GM23338 (cell line): ENCODE data around the gene GIPC1. TPM values are rescaled to one million over a fixed set of nuclear protein-coding genes. Genes with fewer than 3 reads are reported as not detected.

Experiments used
- ATAC-seq: fragments of 200-7000 bp; cut with Tn5 transposase; 3 replicates; pipeline ENCODE4 v1.9.1; 2020
- DNase-seq: peaks from one replicate; pipeline ENCODE4 v3.0.0-alpha.2; 2015; ENCODE audit warnings: low spot score
- H2AFZ ChIP-seq: fragments of 200-600 bp; sonication (generic); 2 replicates; pipeline ENCODE4 v1.8.0; 2016; ENCODE audit warnings: antibody characterized with exemption, mild to moderate bottlenecking, moderate library complexity
- H3F3A ChIP-seq: fragments of 200-600 bp; sonication (generic); replicated peaks from 2 replicates; pipeline ENCODE4 v1.8.0; 2017; ENCODE audit warnings: antibody characterized with exemption, mixed run types, low read depth
- H3K27ac ChIP-seq: fragments of 200-600 bp; sonication (generic); 2 replicates; pipeline ENCODE4 v1.6.1; 2016; ENCODE audit warnings: low read depth
- H3K27me3 ChIP-seq: fragments of 200-600 bp; sonication (generic); 2 replicates; pipeline ENCODE4 v1.8.0; 2016; ENCODE audit warnings: mild to moderate bottlenecking, mixed run types, moderate library complexity; ENCODE audit not compliant: insufficient read depth
- H3K36me3 ChIP-seq: fragments of 200-600 bp; sonication (generic); 2 replicates; pipeline ENCODE4 v1.8.0; 2016; ENCODE audit warnings: mild to moderate bottlenecking; ENCODE audit not compliant: insufficient read depth
- H3K4me1 ChIP-seq: fragments of 200-600 bp; sonication (generic); 2 replicates; pipeline ENCODE4 v1.8.0; 2016; ENCODE audit warnings: mild to moderate bottlenecking, moderate library complexity; ENCODE audit not compliant: insufficient read depth
- H3K4me2 ChIP-seq: fragments of 200-600 bp; sonication (generic); 2 replicates; pipeline ENCODE4 v1.7.1; 2017; ENCODE audit warnings: mixed run types
- H3K4me3 ChIP-seq: fragments of 200-600 bp; sonication (generic); 2 replicates; pipeline ENCODE4 v1.6.1; 2016; ENCODE audit warnings: mixed run types
- H3K79me2 ChIP-seq: fragments of 200-600 bp; sonication (generic); replicated peaks from 2 replicates; pipeline ENCODE4 v1.8.0; 2017; ENCODE audit warnings: mild to moderate bottlenecking; ENCODE audit not compliant: insufficient read depth
- H3K9me2 ChIP-seq: fragments of 200-600 bp; sonication (generic); 2 replicates; pipeline ENCODE4 v1.8.0; 2017; ENCODE audit not compliant: insufficient read depth
- H4K20me1 ChIP-seq: fragments of 200-600 bp; sonication (generic); replicated peaks from 2 replicates; pipeline ENCODE4 v1.8.0; 2017; ENCODE audit warnings: mild to moderate bottlenecking; ENCODE audit not compliant: insufficient read depth
- H3K27ac Mint-ChIP-seq: 2 replicates; pipeline ENCODE4 v1.8.0; 2020; ENCODE audit warnings: inconsistent platforms, mild to moderate bottlenecking, moderate library complexity, mixed read lengths
- H3K27me3 Mint-ChIP-seq: 3 replicates; pipeline ENCODE4 v1.8.0; 2022; ENCODE audit warnings: low read depth, mild to moderate bottlenecking, moderate library complexity, mixed read lengths, inconsistent platforms; ENCODE audit not compliant: insufficient read depth, poor library complexity
- H3K36me3 Mint-ChIP-seq: 3 replicates; pipeline ENCODE4 v1.8.0; 2021; ENCODE audit warnings: low read depth, mild to moderate bottlenecking, inconsistent platforms, moderate library complexity, mixed read lengths
- H3K4me1 Mint-ChIP-seq: 3 replicates; pipeline ENCODE4 v1.8.0; 2020; ENCODE audit warnings: mild to moderate bottlenecking, inconsistent platforms, mixed read lengths
- H3K4me3 Mint-ChIP-seq: 3 replicates; pipeline ENCODE4 v1.8.0; 2021; ENCODE audit warnings: moderate library complexity, mild to moderate bottlenecking, inconsistent platforms, mixed read lengths
- H3K9me3 Mint-ChIP-seq: 3 replicates; pipeline ENCODE4 v1.8.0; 2020; ENCODE audit warnings: moderate library complexity, mild to moderate bottlenecking, inconsistent platforms, mixed read lengths
- CREB1 ChIP-seq: fragments of 250-450 bp; sonication (Bioruptor Pico); IDR thresholded peaks from 2 replicates; pipeline ENCODE4 v1.5.0; 2020; ENCODE audit warnings: low read depth, mild to moderate bottlenecking, moderate library complexity
- EZH2phosphoT487 ChIP-seq: fragments of 200-600 bp; sonication (generic); IDR thresholded peaks from one replicate; pipeline ENCODE4 v1.8.1; 2018; ENCODE audit warnings: antibody characterized with exemption; ENCODE audit not compliant: unreplicated experiment
- NANOG ChIP-seq: IDR thresholded peaks from 2 replicates; pipeline ENCODE4 v1.6.1; 2016; ENCODE audit warnings: antibody characterized with exemption, borderline replicate concordance
- ZNF331 ChIP-seq: fragments of 250-450 bp; sonication (Bioruptor Pico); IDR thresholded peaks from 2 replicates; pipeline ENCODE4 v1.5.0; 2020; ENCODE audit warnings: low read depth, mild to moderate bottlenecking, moderate library complexity
- polyA plus RNA-seq: library from polyadenylated mRNA; unstranded; fragments of >200 nt; fragmentation: Nextera tagmentation; extraction: Ambion mirVana; gene quantifications from 2 replicates; pipeline ENCODE4 v1.2.1, GENCODE V29; 2016
- total RNA-seq: library from RNA; depleted of rRNA; stranded (reverse); fragments of >200 nt; shearing (Covaris generic); gene quantifications from 2 replicates; pipeline ENCODE4 v1.2.3, GENCODE V29; 2014
- TF ChIP-seq, protein P1 (sequence below), 2 experiments: fragments of 200-600 bp in 1 of 2; sonication (generic) in 1 of 2; conservative IDR thresholded peaks; 2 replicates each; pipeline versions ENCODE4 v1.5.1 to v1.6.1; 2016 to 2017; ENCODE audit warnings: antibody characterized with exemption in 2 of 2, low read depth in 2 of 2, mild to moderate bottlenecking in 2 of 2, moderate library complexity in 1 of 2
- TF ChIP-seq, protein P2 (sequence below): IDR thresholded peaks from 2 replicates; pipeline ENCODE4 v1.6.1; 2016; ENCODE audit warnings: antibody characterized with exemption
- TF ChIP-seq, protein P3 (sequence below): IDR thresholded peaks from one replicate; pipeline ENCODE4 v1.6.1; 2018; ENCODE audit warnings: antibody characterized with exemption; ENCODE audit not compliant: unreplicated experiment
- TF ChIP-seq, protein P4 (sequence below): fragments of 250-450 bp; sonication (Bioruptor Pico); IDR thresholded peaks from 2 replicates; pipeline ENCODE4 v1.5.0; 2020; ENCODE audit warnings: mild to moderate bottlenecking, moderate library complexity

GIPC1 gene
- total and polyA plus RNA-seq, 2 experiments from 2014 or later, result 51.6 to 106 TPM

DNA sequence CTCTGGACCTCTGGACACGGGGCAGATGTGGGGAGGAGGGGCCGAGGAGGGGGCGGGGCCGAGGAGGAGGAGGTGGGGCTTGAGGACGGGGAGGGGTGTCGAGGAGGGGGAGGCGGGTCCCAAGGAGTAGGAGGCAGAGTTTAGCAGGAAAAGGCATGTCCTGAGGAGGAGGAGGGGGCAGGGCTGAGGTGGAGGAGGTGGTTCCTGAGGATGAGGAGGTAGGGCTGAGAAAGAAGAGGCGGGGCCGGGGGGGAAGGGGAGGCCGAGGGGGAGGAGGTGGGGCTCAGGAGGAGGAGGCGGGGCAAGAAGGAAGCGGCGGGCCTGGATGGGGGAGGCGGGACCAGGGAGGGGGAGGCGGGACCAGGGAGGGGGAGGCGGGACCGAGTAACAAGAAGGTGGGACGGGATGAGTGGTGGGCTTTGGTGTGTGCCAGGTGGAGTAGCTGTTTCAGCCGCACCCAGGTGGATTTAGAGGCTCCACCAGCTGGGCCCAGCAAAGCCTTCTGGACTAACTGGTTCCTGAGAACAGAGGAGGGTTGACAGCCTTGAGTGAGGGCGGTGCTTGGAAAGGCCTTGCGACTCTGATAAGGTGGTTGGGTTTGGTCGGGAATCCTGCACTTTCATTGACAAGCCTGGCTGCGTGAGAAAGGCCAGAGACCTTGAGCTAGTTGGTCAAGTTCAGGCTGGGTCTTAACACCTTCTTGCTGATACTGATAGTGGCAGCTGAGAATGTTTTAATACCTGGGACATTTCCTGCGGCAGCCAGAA, 41.2 kb upstream of the GIPC1 start (continued):
- TF ChIP-seq CREB1 (no peak), EZH2phosphoT487 (no peak), ZNF331 (no peak)
- TF ChIP-seq, protein P1, sequence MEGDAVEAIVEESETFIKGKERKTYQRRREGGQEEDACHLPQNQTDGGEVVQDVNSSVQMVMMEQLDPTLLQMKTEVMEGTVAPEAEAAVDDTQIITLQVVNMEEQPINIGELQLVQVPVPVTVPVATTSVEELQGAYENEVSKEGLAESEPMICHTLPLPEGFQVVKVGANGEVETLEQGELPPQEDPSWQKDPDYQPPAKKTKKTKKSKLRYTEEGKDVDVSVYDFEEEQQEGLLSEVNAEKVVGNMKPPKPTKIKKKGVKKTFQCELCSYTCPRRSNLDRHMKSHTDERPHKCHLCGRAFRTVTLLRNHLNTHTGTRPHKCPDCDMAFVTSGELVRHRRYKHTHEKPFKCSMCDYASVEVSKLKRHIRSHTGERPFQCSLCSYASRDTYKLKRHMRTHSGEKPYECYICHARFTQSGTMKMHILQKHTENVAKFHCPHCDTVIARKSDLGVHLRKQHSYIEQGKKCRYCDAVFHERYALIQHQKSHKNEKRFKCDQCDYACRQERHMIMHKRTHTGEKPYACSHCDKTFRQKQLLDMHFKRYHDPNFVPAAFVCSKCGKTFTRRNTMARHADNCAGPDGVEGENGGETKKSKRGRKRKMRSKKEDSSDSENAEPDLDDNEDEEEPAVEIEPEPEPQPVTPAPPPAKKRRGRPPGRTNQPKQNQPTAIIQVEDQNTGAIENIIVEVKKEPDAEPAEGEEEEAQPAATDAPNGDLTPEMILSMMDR (conservative IDR thresholded peaks at IDR 0.05; ENCODE audit: low read depth in 2 of 2), result no peak
- TF ChIP-seq, protein P2, sequence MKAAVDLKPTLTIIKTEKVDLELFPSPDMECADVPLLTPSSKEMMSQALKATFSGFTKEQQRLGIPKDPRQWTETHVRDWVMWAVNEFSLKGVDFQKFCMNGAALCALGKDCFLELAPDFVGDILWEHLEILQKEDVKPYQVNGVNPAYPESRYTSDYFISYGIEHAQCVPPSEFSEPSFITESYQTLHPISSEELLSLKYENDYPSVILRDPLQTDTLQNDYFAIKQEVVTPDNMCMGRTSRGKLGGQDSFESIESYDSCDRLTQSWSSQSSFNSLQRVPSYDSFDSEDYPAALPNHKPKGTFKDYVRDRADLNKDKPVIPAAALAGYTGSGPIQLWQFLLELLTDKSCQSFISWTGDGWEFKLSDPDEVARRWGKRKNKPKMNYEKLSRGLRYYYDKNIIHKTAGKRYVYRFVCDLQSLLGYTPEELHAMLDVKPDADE, result no peak
- TF ChIP-seq, protein P3, sequence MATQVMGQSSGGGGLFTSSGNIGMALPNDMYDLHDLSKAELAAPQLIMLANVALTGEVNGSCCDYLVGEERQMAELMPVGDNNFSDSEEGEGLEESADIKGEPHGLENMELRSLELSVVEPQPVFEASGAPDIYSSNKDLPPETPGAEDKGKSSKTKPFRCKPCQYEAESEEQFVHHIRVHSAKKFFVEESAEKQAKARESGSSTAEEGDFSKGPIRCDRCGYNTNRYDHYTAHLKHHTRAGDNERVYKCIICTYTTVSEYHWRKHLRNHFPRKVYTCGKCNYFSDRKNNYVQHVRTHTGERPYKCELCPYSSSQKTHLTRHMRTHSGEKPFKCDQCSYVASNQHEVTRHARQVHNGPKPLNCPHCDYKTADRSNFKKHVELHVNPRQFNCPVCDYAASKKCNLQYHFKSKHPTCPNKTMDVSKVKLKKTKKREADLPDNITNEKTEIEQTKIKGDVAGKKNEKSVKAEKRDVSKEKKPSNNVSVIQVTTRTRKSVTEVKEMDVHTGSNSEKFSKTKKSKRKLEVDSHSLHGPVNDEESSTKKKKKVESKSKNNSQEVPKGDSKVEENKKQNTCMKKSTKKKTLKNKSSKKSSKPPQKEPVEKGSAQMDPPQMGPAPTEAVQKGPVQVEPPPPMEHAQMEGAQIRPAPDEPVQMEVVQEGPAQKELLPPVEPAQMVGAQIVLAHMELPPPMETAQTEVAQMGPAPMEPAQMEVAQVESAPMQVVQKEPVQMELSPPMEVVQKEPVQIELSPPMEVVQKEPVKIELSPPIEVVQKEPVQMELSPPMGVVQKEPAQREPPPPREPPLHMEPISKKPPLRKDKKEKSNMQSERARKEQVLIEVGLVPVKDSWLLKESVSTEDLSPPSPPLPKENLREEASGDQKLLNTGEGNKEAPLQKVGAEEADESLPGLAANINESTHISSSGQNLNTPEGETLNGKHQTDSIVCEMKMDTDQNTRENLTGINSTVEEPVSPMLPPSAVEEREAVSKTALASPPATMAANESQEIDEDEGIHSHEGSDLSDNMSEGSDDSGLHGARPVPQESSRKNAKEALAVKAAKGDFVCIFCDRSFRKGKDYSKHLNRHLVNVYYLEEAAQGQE, result no peak

DNA sequence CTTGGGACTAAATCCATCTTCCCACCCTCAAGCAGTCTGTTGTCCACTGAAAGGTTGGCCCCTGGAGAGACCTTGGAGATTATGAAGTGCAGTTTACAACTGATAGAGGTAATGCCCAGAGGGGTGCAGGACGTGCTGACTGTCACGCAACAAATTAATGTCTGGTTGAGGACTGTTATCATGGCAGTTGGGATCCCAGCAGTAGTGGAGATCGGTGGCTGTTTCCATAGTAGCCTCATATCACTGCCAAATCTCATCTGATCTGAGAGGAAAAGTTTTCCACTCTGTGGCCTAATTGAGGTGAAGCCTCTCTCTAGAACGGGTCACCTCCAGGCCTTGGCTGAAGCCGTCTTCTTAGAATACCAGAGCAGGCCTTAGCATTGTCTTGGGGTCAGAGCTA, 37.5 kb upstream of the GIPC1 start:
- DNase-seq (no peak), ATAC-seq (no peak)
- H2AFZ ChIP-seq, result no peak overlapping the region
- H3K4me3 ChIP-seq, result no peak overlapping the region
- Mint-ChIP-seq H3K4me3 (no peak overlapping the region), H3K4me1 (peaks cover 11% of the 10 kb centered on the region), H3K27ac (no peak overlapping the region), H3K9me3 (no peaks in the 10 kb centered on the region; the same call in 2 of the 3 replicates), H3K27me3 (peaks cover 18% of the 10 kb centered on the region), H3K36me3 (peaks cover 4% of the 10 kb centered on the region; the same call in 1 of the 3 replicates)
- no peaks in the 10 kb centered on the region; the same call in 1 of the 2 replicates for H3K36me3 ChIP-seq
- H3K79me2 ChIP-seq, result peaks cover 74% of the 10 kb centered on the region
- no peak overlapping the region for H3K27ac ChIP-seq
- H3F3A ChIP-seq, result 0 out of 2 replicates have a peak, but pooled peaks cover 7% of the 10 kb centered on the region
- peaks cover 22% of the 10 kb centered on the region for H4K20me1 ChIP-seq
- no peak overlapping the region for H3K4me2 ChIP-seq
- no peaks in the 10 kb centered on the region for H3K27me3 ChIP-seq
- H3K4me1 ChIP-seq, result peaks cover 15% of the 10 kb centered on the region
- 0 out of 2 replicates have a peak, but pooled peaks cover 4% of the 10 kb centered on the region for H3K9me2 ChIP-seq
- TF ChIP-seq EZH2phosphoT487 (no peak), NANOG (no peak), ZNF331 (no peak)
- TF ChIP-seq, protein P4, sequence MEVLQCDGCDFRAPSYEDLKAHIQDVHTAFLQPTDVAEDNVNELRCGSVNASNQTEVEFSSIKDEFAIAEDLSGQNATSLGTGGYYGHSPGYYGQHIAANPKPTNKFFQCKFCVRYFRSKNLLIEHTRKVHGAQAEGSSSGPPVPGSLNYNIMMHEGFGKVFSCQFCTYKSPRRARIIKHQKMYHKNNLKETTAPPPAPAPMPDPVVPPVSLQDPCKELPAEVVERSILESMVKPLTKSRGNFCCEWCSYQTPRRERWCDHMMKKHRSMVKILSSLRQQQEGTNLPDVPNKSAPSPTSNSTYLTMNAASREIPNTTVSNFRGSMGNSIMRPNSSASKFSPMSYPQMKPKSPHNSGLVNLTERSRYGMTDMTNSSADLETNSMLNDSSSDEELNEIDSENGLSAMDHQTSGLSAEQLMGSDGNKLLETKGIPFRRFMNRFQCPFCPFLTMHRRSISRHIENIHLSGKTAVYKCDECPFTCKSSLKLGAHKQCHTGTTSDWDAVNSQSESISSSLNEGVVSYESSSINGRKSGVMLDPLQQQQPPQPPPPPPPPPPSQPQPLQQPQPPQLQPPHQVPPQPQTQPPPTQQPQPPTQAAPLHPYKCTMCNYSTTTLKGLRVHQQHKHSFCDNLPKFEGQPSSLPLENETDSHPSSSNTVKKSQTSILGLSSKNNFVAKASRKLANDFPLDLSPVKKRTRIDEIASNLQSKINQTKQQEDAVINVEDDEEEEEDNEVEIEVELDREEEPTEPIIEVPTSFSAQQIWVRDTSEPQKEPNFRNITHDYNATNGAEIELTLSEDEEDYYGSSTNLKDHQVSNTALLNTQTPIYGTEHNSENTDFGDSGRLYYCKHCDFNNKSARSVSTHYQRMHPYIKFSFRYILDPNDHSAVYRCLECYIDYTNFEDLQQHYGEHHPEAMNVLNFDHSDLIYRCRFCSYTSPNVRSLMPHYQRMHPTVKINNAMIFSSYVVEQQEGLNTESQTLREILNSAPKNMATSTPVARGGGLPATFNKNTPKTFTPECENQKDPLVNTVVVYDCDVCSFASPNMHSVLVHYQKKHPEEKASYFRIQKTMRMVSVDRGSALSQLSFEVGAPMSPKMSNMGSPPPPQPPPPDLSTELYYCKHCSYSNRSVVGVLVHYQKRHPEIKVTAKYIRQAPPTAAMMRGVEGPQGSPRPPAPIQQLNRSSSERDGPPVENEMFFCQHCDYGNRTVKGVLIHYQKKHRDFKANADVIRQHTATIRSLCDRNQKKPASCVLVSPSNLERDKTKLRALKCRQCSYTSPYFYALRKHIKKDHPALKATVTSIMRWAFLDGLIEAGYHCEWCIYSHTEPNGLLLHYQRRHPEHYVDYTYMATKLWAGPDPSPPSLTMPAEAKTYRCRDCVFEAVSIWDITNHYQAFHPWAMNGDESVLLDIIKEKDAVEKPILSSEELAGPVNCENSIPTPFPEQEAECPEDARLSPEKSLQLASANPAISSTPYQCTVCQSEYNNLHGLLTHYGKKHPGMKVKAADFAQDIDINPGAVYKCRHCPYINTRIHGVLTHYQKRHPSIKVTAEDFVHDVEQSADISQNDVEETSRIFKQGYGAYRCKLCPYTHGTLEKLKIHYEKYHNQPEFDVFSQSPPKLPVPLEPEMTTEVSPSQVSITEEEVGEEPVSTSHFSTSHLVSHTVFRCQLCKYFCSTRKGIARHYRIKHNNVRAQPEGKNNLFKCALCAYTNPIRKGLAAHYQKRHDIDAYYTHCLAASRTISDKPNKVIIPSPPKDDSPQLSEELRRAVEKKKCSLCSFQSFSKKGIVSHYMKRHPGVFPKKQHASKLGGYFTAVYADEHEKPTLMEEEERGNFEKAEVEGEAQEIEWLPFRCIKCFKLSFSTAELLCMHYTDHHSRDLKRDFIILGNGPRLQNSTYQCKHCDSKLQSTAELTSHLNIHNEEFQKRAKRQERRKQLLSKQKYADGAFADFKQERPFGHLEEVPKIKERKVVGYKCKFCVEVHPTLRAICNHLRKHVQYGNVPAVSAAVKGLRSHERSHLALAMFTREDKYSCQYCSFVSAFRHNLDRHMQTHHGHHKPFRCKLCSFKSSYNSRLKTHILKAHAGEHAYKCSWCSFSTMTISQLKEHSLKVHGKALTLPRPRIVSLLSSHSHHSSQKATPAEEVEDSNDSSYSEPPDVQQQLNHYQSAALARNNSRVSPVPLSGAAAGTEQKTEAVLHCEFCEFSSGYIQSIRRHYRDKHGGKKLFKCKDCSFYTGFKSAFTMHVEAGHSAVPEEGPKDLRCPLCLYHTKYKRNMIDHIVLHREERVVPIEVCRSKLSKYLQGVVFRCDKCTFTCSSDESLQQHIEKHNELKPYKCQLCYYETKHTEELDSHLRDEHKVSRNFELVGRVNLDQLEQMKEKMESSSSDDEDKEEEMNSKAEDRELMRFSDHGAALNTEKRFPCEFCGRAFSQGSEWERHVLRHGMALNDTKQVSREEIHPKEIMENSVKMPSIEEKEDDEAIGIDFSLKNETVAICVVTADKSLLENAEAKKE, result no peak
- TF ChIP-seq, protein P2, result no peak
